Loucy (cell line): Measurements from ENCODE around the gene NLRP9.

Source experiments
- EZH2phosphoT487 ChIP-seq: fragments of 200-600 bp; IDR thresholded peaks from 2 replicates; pipeline ENCODE4 v1.6.1; 2018; ENCODE audit warnings: antibody characterized with exemption, mild to moderate bottlenecking, moderate library complexity, borderline replicate concordance
- TF ChIP-seq, protein P1 (sequence below): fragments of 200-600 bp; sonication (generic); conservative IDR thresholded peaks from 2 replicates; pipeline ENCODE4 v1.5.1; 2014; ENCODE audit warnings: mild to moderate bottlenecking, antibody characterized with exemption, low read length

DNA sequence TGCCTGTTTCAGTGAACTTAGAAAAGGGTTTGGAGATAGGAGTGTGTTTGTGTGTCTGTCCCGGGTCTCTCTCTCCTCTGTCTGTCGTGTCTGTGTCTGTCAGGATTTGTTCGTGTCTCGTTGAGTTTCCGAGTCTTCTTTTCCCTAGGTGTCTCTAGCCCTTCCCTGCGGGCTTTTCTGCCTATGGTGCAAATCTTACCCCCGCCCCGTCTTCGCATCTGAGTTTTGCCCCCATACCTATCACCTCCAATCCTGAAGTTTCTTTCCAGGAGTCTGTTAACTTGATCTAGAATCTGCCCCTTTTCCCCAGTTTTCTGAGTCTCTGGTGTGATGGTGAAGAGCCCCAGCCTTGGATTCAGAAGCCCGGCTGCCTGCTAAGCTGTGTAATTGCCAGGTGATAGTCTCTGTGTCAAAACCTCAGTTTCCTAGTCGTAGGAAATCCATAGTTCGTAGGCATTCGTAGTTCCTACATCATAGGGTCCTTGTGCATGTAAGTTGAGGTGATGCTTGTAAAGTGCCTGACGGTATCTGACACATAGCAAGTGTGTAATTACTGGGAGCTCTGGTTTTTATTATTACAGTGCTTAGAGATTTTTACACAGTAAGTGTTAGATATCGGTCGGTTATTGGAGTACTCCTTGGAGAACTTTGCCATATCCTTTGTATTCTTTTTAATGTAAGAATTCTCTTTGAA lies 62.4 kb downstream of the NLRP9 start:
- TF ChIP-seq, protein P1, sequence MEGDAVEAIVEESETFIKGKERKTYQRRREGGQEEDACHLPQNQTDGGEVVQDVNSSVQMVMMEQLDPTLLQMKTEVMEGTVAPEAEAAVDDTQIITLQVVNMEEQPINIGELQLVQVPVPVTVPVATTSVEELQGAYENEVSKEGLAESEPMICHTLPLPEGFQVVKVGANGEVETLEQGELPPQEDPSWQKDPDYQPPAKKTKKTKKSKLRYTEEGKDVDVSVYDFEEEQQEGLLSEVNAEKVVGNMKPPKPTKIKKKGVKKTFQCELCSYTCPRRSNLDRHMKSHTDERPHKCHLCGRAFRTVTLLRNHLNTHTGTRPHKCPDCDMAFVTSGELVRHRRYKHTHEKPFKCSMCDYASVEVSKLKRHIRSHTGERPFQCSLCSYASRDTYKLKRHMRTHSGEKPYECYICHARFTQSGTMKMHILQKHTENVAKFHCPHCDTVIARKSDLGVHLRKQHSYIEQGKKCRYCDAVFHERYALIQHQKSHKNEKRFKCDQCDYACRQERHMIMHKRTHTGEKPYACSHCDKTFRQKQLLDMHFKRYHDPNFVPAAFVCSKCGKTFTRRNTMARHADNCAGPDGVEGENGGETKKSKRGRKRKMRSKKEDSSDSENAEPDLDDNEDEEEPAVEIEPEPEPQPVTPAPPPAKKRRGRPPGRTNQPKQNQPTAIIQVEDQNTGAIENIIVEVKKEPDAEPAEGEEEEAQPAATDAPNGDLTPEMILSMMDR = no peak
- no peak for TF ChIP-seq EZH2phosphoT487
